ENCODE data around the gene MYL7.
"Not testable (repeated sequence)": the region's sequence is repeated elsewhere in the genome, so short reads cannot be mapped to it uniquely, and the experiment has no call there.

MYL7 gene

DNA sequence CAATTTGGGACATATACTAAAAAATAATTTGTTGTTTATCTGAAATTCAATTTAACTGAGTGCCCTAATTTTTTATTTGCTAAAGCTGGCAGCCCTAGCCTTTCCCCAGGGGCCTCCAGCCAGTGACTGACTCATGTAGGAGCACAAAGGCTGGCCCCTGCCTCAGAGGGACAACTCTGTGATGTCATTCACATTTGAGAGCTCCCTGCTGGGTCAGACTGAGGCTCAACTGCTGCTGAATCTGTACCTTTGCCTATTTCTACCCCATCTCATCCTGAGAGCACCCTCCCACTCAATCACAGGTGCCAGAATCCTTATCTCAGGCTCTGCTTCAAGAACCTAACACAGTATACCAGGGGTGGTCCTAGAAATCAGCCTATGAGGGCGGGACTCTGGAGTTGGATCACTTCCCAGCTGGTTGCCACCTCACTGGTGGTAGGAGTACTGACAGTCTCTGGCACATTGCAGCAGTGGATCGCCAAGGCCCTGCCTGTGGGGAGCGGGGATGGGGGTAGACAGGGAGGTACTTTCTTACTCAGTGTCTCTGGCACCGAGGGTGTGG, 36.5 kb upstream of the MYL7 start:
- Histone ChIP-seq H4K20me1 (ENCODE audit: insufficient read depth) (no peaks in the 10 kb centered on the region), H3K4me2 (no peak overlapping the region), H3K36me3 (ENCODE audit: insufficient read depth) (no peaks in the 10 kb centered on the region), H3K4me1 (ENCODE audit: low read depth, poor library complexity, severe bottlenecking) (no peaks in the 10 kb centered on the region), H3K27ac (no peak overlapping the region), H3K4me3 (IDR thresholded peaks at IDR 0.05; ENCODE audit: insufficient read depth, low read depth, low read length) (no peak overlapping the region), H2AFZ (ENCODE audit: low read depth) (no peak overlapping the region), H3K79me2 (ENCODE audit: insufficient read depth, low read depth) (no peaks in the 10 kb centered on the region), H3K27me3 (ENCODE audit: insufficient read depth, low read depth) (no peaks in the 10 kb centered on the region; the same call in 1 of the 2 replicates), H3K9ac (no peak overlapping the region)
- TF ChIP-seq, protein P1, sequence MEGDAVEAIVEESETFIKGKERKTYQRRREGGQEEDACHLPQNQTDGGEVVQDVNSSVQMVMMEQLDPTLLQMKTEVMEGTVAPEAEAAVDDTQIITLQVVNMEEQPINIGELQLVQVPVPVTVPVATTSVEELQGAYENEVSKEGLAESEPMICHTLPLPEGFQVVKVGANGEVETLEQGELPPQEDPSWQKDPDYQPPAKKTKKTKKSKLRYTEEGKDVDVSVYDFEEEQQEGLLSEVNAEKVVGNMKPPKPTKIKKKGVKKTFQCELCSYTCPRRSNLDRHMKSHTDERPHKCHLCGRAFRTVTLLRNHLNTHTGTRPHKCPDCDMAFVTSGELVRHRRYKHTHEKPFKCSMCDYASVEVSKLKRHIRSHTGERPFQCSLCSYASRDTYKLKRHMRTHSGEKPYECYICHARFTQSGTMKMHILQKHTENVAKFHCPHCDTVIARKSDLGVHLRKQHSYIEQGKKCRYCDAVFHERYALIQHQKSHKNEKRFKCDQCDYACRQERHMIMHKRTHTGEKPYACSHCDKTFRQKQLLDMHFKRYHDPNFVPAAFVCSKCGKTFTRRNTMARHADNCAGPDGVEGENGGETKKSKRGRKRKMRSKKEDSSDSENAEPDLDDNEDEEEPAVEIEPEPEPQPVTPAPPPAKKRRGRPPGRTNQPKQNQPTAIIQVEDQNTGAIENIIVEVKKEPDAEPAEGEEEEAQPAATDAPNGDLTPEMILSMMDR (conservative IDR thresholded peaks at IDR 0.05; ENCODE audit: low read depth, low read length), result no peak

DNA sequence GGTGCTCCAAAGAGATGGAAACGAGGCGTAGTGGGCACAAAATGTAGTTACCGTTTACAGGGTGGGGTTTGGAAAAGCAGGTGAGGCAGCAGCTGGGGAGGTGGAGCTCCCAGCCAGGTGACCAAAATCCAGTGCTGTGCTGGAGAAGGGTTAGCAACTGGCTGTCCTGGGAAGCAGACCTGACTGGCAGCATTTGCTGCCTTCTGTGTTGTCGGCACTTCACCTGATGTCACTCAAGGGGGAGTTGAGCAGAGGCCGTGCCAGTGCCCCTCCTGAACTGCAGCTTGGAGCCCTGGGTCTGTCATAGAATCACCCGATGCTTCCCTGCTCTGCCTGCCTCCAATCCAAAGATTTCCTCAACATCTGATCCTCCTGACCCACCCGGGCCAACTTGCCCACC, 35.4 kb upstream of the MYL7 start:
- Histone ChIP-seq H3K4me1 (ENCODE audit: low read depth, poor library complexity, severe bottlenecking) (no peaks in the 10 kb centered on the region), H3K27me3 (ENCODE audit: insufficient read depth, low read depth) (no peaks in the 10 kb centered on the region; the same call in 1 of the 2 replicates), H3K79me2 (ENCODE audit: insufficient read depth, low read depth) (no peaks in the 10 kb centered on the region), H3K4me3 (IDR thresholded peaks at IDR 0.05; ENCODE audit: insufficient read depth, low read depth, low read length) (no peak overlapping the region), H3K9ac (no peak overlapping the region), H3K4me2 (no peak overlapping the region), H3K27ac (no peak overlapping the region), H2AFZ (ENCODE audit: low read depth) (no peak overlapping the region), H4K20me1 (ENCODE audit: insufficient read depth) (no peaks in the 10 kb centered on the region), H3K36me3 (ENCODE audit: insufficient read depth) (no peaks in the 10 kb centered on the region)
- TF ChIP-seq, protein P1 (conservative IDR thresholded peaks at IDR 0.05; ENCODE audit: low read depth, low read length), result no peak

DNA sequence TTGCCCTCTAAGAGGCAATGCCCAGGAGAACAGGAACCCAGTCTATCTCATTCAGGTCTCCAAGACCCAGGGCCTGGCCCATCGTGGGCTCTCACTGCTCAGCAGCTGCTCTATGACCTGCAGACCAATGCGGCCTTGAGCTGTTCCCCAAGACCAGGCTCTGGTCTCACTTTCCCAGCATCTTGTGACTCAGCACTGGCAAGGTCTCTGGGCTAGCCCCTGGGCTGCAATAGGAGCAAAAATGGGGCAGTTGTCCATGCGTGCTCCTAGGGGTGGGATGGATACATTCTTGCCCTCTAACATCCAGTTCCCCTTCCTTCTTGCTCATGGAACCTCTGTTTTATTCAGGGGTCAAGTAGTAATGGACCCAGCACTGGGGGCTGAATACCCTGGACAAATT, 34.6 kb upstream of the MYL7 start:
- no peak overlapping the region for H3K4me2 ChIP-seq
- no peaks in the 10 kb centered on the region for H4K20me1 ChIP-seq (ENCODE audit: insufficient read depth)
- no peak overlapping the region for H3K9ac ChIP-seq
- no peaks in the 10 kb centered on the region; the same call in 1 of the 2 replicates for H3K27me3 ChIP-seq (ENCODE audit: insufficient read depth, low read depth)
- no peaks in the 10 kb centered on the region for H3K36me3 ChIP-seq (ENCODE audit: insufficient read depth)
- TF ChIP-seq, protein P1 (conservative IDR thresholded peaks at IDR 0.05; ENCODE audit: low read depth, low read length), result no peak
- no peak overlapping the region for H3K4me3 ChIP-seq (IDR thresholded peaks at IDR 0.05; ENCODE audit: insufficient read depth, low read depth, low read length)
- no peaks in the 10 kb centered on the region for H3K79me2 ChIP-seq (ENCODE audit: insufficient read depth, low read depth)
- no peak overlapping the region for H3K27ac ChIP-seq
- no peaks in the 10 kb centered on the region for H3K4me1 ChIP-seq (ENCODE audit: low read depth, poor library complexity, severe bottlenecking)
- H2AFZ ChIP-seq (ENCODE audit: low read depth), result no peak overlapping the region

DNA sequence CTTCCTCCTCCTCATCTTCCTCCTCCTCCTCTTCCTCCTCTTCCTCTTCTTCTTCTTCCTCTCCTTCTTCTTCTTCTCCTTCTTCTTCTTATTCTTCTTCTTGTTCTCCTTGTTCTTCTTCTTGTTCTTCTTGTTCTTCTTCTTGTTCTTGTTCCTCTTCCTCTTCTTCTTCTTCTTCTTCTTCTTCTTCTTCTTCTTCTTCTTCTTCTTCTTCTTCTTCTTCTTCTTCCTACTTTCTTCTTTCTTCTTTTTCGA, 33.5 kb upstream of the MYL7 start:
- not testable (repeated sequence) for H3K4me2 ChIP-seq; H3K27ac ChIP-seq; H3K27me3 ChIP-seq (ENCODE audit: insufficient read depth, low read depth); H3K4me1 ChIP-seq (ENCODE audit: low read depth, poor library complexity, severe bottlenecking); H3K36me3 ChIP-seq (ENCODE audit: insufficient read depth); H3K4me3 ChIP-seq (IDR thresholded peaks at IDR 0.05; ENCODE audit: insufficient read depth, low read depth, low read length); H4K20me1 ChIP-seq (ENCODE audit: insufficient read depth); H3K9ac ChIP-seq; H2AFZ ChIP-seq (ENCODE audit: low read depth); H3K79me2 ChIP-seq (ENCODE audit: insufficient read depth, low read depth)

DNA sequence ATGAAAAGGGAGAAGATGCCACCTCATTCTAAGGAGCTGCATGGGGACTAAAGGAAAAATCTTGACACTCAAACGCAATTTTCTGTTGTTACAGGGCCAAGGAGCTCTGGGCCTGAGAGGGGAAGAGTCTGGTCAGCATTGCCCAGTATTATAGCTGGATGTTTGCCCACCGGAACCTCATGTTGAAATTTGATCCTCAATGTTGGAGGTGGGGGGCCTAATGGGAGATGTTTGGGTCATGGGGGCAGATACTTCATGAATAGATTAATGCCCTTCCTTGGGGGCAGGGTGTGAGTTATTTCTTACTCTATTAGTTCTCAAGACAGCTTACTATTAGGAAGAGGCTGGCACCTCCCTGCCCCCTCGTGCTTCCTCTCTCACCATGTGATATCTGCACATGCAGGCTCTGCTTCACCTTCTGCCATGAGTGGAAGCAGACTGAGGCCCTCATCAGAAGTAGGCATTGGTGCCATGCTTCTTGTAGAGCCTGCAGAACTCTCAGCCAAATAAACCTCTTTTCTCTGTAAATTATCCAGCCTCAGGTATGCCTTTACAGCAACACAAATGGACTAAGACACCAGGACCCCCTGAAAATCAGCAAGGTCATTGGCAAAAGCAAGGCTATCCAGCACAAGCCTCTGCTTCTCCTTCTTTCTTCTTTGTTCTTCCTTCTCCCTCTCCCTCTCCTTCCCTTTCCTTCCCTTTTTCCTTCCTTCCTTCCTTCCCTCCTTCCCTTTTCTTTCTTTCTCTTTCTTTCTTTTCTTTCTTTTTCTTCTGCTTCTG, 33.0 kb upstream of the MYL7 start:
- no peaks in the 10 kb centered on the region for H4K20me1 ChIP-seq (ENCODE audit: insufficient read depth)
- no peaks in the 10 kb centered on the region; the same call in 1 of the 2 replicates for H3K27me3 ChIP-seq (ENCODE audit: insufficient read depth, low read depth)
- no peak overlapping the region for H3K9ac ChIP-seq
- no peak overlapping the region for H3K27ac ChIP-seq
- no peaks in the 10 kb centered on the region for H3K79me2 ChIP-seq (ENCODE audit: insufficient read depth, low read depth)
- no peaks in the 10 kb centered on the region for H3K36me3 ChIP-seq (ENCODE audit: insufficient read depth)
- H3K4me1 ChIP-seq (ENCODE audit: low read depth, poor library complexity, severe bottlenecking), result no peaks in the 10 kb centered on the region
- H2AFZ ChIP-seq (ENCODE audit: low read depth), result no peak overlapping the region
- no peak overlapping the region for H3K4me3 ChIP-seq (IDR thresholded peaks at IDR 0.05; ENCODE audit: insufficient read depth, low read depth, low read length)
- TF ChIP-seq, protein P1 (conservative IDR thresholded peaks at IDR 0.05; ENCODE audit: low read depth, low read length), result no peak
- no peak overlapping the region for H3K4me2 ChIP-seq
